PFSK-1 (cell line): ENCODE measurements around the gene LDLRAD3.

Source experiments
- POLR2AphosphoS5 ChIP-seq: IDR thresholded peaks from 2 replicates; pipeline ENCODE4 v1.6.1; 2012; ENCODE audit warnings: low read depth, mild to moderate bottlenecking, control low read depth, low read length, moderate library complexity
- REST ChIP-seq, 2 experiments: IDR thresholded peaks; 2 replicates each; pipeline versions ENCODE4 v1.6.1 to v1.8.0; 2011 to 2012; ENCODE audit warnings: low read depth in 2 of 2, low read length in 2 of 2, control low read depth in 1 of 2, inconsistent platforms in 1 of 2, mild to moderate bottlenecking in 1 of 2, moderate library complexity in 1 of 2; ENCODE audit not compliant: insufficient read depth in 1 of 2
- SIN3A ChIP-seq: IDR thresholded peaks from 2 replicates; pipeline ENCODE4 v1.6.1; 2012; ENCODE audit warnings: mild to moderate bottlenecking, low read length, moderate library complexity, borderline replicate concordance; ENCODE audit not compliant: insufficient read depth
- TAF1 ChIP-seq: IDR thresholded peaks from 2 replicates; pipeline ENCODE4 v1.6.1; 2012; ENCODE audit warnings: low read length, control low read depth, borderline replicate concordance; ENCODE audit not compliant: insufficient read depth

- TF ChIP-seq TAF1, result no peak
- TF ChIP-seq POLR2AphosphoS5, result no peak
- TF ChIP-seq SIN3A, result no peak
- no peak for TF ChIP-seq REST (IDR thresholded peaks at IDR 0.05; ENCODE audit: insufficient read depth in 1 of 2, low read depth in 2 of 2, low read length in 2 of 2)
These were observed 29.0 kb upstream of the LDLRAD3 start for GRCh38 chr11:35914816-35915215.
